Measurements from ENCODE around the gene NEXN.
A peak's percentile ranks its signal among the peaks of the same experiment; 100 is the strongest.

Gene NEXN

DNA sequence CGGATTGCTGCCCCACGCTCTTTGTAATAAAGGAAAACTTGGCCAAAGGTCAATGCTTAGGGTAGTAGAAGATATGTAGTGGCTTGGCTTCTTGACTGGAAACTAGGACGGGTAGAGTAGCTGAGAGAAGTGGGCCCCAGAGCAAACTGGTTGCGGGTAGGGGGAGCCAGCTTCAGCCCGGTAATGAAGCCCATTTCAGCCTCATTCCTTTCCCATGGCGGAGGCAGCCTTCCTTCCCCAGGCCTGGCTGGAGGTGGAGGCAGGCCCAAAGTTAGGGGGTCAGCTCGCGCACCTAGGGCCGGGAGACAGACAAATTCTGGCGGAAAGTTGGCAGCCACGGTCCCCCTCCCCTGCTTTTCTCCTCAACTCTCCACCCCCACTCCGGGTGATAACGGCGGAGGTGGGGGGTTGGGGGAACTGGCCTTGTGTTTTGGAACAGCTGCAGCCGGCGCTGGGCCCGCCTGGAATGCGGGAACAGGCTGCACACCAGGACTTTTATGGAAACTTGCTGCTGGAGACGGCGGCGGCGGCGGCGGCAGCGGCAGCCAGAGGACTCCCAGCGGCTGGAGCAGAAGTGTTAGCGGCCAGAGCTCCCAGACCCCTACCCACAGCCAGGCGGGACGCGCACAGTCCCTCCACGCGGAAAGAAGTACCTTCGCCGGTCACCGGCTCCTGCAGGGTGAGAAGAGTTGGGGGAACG is at the start of gene NEXN:
Gene NEXN, plus strand, starts transcription at position 544 of the 700 bp plus-strand sequence. CDS start 27,483 bp downstream, outside the sequence.
- H3K9me3 Mint-ChIP-seq = no peaks in the 10 kb centered on the region
- peaks cover 9% of the 10 kb centered on the region for H3K36me3 Mint-ChIP-seq (ENCODE audit: low read depth)

DNA sequence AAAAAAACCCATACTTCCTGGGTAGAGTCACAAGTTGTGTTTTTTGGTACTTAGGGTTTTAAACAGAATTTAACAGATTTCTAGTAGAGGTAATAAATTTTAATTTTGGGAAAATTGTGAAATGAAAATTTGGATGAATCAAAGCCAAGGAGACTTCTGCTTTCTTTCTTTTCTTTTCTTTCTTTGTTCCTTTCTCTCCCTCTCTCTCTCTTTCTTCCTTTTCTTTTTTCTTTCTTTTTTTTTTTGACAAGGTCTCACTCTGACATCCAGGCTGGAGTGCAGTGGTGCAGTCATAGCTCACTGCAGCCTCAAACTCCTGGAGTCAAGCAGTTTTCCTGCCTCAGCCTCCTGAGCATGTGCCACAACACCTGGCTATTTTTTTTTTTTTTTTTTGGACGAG is 46.9 kb upstream of the NEXN start:
- Mint-ChIP-seq H3K4me3 (no peak overlapping the region), H3K36me3 (ENCODE audit: low read depth) (peaks cover 12% of the 10 kb centered on the region), H3K4me1 (no peaks in the 10 kb centered on the region), H3K27me3 (ENCODE audit: low read depth) (no peaks in the 10 kb centered on the region), H3K27ac (no peak overlapping the region), H3K9me3 (no peaks in the 10 kb centered on the region)
- TF ChIP-seq, protein P1, sequence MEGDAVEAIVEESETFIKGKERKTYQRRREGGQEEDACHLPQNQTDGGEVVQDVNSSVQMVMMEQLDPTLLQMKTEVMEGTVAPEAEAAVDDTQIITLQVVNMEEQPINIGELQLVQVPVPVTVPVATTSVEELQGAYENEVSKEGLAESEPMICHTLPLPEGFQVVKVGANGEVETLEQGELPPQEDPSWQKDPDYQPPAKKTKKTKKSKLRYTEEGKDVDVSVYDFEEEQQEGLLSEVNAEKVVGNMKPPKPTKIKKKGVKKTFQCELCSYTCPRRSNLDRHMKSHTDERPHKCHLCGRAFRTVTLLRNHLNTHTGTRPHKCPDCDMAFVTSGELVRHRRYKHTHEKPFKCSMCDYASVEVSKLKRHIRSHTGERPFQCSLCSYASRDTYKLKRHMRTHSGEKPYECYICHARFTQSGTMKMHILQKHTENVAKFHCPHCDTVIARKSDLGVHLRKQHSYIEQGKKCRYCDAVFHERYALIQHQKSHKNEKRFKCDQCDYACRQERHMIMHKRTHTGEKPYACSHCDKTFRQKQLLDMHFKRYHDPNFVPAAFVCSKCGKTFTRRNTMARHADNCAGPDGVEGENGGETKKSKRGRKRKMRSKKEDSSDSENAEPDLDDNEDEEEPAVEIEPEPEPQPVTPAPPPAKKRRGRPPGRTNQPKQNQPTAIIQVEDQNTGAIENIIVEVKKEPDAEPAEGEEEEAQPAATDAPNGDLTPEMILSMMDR (IDR thresholded peaks at IDR 0.05; ENCODE audit: unreplicated experiment in 3 of 3) = no peak

More for the DNA sequence above, at the start of gene NEXN:
- TF ChIP-seq, protein P1 (IDR thresholded peaks at IDR 0.05; ENCODE audit: unreplicated experiment in 3 of 3) = no peak
- H3K4me1 Mint-ChIP-seq = peaks cover 36% of the 10 kb centered on the region
- H3K4me3 Mint-ChIP-seq = peak within 1 kb of the TSS; percentile 87 to 92 (median 92)
- H3K27me3 Mint-ChIP-seq (ENCODE audit: low read depth) = no peaks in the 10 kb centered on the region
- peak within 1 kb of the TSS; percentile 96 to 99 (median 99) for H3K27ac Mint-ChIP-seq

DNA sequence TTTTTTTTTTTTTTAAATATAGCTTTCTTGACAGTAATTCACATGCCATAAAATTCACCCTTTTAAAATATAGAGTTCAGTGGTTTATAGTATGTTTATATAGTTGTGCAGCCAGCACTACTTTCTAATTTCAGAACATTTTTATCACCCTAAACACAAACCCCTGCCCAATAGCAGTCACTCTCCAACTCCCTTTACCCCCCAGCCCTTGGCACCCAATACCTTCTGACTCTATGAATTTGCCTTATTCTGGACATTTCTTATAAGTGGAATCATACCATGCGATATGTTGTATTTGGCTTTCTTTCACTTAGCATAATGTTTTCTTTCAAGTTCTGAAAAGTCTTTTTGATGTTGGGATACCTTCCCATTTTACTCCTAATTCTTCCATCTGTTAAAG is 42.5 kb upstream of the NEXN start:
- H3K36me3 Mint-ChIP-seq (ENCODE audit: low read depth) = peaks cover 19% of the 10 kb centered on the region
- no peaks in the 10 kb centered on the region for H3K27me3 Mint-ChIP-seq (ENCODE audit: low read depth)
- no peak overlapping the region for H3K27ac Mint-ChIP-seq
- TF ChIP-seq, protein P1 (IDR thresholded peaks at IDR 0.05; ENCODE audit: unreplicated experiment in 3 of 3) = no peak
- no peaks in the 10 kb centered on the region for H3K9me3 Mint-ChIP-seq
- no peaks in the 10 kb centered on the region for H3K4me1 Mint-ChIP-seq
- H3K4me3 Mint-ChIP-seq = no peak overlapping the region

DNA sequence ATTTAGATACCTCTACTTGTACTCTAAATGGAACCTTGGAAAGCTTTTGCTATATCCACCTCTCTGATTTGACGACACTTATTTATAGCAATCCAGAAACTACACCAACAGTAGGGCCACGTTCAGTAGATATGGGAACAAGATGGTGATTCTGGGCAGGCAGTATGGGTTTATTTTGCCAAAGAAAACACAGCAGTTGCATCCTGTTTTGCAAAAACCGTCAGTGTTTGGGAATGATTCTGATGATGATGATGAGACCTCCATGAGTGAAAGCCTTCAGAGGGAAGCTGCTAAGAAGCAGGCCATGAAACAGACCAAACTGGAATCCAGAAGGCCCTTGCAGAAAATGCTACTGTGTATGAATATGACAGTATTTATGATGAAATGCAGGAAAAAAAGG is 41.5 kb upstream of the NEXN start:
- Mint-ChIP-seq H3K27me3 (ENCODE audit: low read depth) (no peaks in the 10 kb centered on the region), H3K4me3 (no peak overlapping the region), H3K9me3 (no peaks in the 10 kb centered on the region), H3K27ac (no peak overlapping the region), H3K4me1 (no peaks in the 10 kb centered on the region), H3K36me3 (ENCODE audit: low read depth) (peaks cover 19% of the 10 kb centered on the region)
- TF ChIP-seq, protein P1 (IDR thresholded peaks at IDR 0.05; ENCODE audit: unreplicated experiment in 3 of 3) = no peak

DNA sequence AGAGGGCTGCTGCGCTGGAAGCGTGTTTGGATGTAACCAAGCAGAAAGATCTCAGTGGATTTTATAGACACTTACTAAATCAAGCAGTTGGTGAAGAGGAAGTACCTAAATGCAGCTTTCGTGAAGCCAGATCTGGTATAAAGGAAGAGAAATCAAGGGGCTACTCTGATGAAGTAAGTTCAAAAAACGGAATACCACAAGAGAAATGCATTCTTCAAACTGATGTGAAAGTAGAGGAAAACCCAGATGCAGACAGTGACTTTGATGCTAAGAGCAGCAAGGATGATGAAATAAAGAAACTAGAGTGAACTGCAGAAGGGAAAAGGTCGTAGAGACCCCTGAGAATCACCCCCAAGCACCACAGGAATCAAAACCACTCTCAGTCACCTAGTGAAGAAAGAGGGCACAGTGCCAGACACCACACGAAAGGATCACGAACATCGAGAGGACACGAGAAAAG is 40.8 kb upstream of the NEXN start:
- H3K36me3 Mint-ChIP-seq (ENCODE audit: low read depth) = peaks cover 19% of the 10 kb centered on the region
- no peak overlapping the region for H3K27ac Mint-ChIP-seq
- H3K9me3 Mint-ChIP-seq = no peaks in the 10 kb centered on the region
- H3K4me3 Mint-ChIP-seq = no peak overlapping the region
- no peaks in the 10 kb centered on the region for H3K27me3 Mint-ChIP-seq (ENCODE audit: low read depth)
- TF ChIP-seq, protein P1 (IDR thresholded peaks at IDR 0.05; ENCODE audit: unreplicated experiment in 3 of 3) = no peak
- no peaks in the 10 kb centered on the region for H3K4me1 Mint-ChIP-seq

DNA sequence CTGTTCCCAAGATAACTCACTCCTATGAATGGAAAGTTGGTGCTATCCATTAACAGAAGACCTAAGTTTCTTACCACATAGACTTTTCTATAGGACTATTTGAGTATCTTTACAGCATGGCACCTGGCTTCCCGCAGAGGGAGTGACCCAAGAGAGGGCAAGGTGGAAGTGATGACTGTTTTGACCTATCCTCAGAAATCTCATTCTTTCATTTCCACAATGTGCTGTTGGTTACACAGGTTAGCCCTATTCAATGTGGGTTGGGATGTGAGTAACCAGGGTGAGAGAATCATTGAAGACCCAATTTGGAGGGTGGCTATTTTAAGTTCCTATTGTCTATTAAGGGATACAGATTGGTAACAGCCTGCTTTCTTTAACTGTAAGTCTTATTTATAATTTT is 38.3 kb upstream of the NEXN start:
- no peak overlapping the region for H3K27ac Mint-ChIP-seq
- H3K9me3 Mint-ChIP-seq = peaks cover 19% of the 10 kb centered on the region
- TF ChIP-seq, protein P1 (IDR thresholded peaks at IDR 0.05; ENCODE audit: unreplicated experiment in 3 of 3) = no peak
- H3K4me1 Mint-ChIP-seq = no peaks in the 10 kb centered on the region
- H3K4me3 Mint-ChIP-seq = no peak overlapping the region
- H3K36me3 Mint-ChIP-seq (ENCODE audit: low read depth) = peaks cover 33% of the 10 kb centered on the region
- H3K27me3 Mint-ChIP-seq (ENCODE audit: low read depth) = no peaks in the 10 kb centered on the region

Measured in nephron (organoid).